Measurements from ENCODE around the gene IGF2R.

DNA sequence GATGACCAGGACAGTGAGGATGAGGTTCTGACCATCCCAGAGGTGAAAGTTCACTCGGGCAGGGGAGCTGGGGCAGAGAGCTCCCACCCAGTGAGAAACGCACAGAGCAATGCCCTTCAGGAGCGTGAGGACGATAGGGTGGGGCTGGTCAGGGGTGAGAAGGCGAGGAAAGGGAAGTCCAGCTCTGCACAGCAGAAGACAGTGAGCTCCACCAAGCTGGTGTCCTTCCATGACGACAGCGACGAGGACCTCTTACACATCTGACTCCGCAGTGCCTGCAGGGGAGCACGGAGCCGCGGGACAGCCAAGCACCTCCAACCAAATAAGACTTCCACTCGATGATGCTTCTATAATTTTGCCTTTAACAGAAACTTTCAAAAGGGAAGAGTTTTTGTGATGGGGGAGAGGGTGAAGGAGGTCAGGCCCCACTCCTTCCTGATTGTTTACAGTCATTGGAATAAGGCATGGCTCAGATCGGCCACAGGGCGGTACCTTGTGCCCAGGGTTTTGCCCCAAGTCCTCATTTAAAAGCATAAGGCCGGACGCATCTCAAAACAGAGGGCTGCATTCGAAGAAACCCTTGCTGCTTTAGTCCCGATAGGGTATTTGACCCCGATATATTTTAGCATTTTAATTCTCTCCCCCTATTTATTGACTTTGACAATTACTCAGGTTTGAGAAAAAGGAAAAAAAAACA lies 136.1 kb downstream of the IGF2R start:
- TF ChIP-seq, protein P1, sequence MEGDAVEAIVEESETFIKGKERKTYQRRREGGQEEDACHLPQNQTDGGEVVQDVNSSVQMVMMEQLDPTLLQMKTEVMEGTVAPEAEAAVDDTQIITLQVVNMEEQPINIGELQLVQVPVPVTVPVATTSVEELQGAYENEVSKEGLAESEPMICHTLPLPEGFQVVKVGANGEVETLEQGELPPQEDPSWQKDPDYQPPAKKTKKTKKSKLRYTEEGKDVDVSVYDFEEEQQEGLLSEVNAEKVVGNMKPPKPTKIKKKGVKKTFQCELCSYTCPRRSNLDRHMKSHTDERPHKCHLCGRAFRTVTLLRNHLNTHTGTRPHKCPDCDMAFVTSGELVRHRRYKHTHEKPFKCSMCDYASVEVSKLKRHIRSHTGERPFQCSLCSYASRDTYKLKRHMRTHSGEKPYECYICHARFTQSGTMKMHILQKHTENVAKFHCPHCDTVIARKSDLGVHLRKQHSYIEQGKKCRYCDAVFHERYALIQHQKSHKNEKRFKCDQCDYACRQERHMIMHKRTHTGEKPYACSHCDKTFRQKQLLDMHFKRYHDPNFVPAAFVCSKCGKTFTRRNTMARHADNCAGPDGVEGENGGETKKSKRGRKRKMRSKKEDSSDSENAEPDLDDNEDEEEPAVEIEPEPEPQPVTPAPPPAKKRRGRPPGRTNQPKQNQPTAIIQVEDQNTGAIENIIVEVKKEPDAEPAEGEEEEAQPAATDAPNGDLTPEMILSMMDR (IDR thresholded peaks at IDR 0.05; ENCODE audit: low read depth, low read length, poor library complexity, severe bottlenecking), result no peak
- TF ChIP-seq EZH2phosphoT487 (IDR thresholded peaks at IDR 0.05; ENCODE audit: borderline replicate concordance, low read length), result no peak
